HG03460 (cell line): Measurements from ENCODE around the gene MPV17L.
"Not testable (repeated sequence)": the region's sequence is repeated elsewhere in the genome, so short reads cannot be mapped to it uniquely, and the experiment has no call there.

Experiments used
- ATAC-seq: cut with Tn5 transposase; IDR thresholded peaks from one replicate; pipeline ENCODE4 v1.9.1; 2021; ENCODE audit not compliant: unreplicated experiment

Gene MPV17L

GRCh38 chr16:15407756-15408155 lies 12.2 kb downstream of the MPV17L start:
- not testable (repeated sequence) for ATAC-seq

DNA sequence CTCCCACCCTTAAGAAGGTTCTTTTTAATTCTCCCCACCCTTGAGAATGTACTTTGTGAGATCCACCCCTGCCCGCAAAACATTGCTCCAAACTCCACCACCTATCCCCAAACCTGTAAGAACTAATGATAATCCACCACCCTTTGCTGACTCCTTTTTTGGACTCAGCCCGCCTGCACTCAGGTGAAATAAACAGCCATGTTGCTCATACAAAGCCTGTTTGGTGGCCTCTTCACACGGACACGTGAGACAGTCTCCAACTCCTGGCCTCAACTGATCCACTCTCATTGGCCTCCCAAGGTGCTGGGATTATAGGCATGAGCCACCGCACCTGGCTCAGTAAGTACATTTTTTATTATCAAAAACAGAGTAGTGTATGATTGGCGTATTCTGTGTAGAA lies 13.9 kb downstream of the MPV17L start:
- ATAC-seq: not testable (repeated sequence)

DNA sequence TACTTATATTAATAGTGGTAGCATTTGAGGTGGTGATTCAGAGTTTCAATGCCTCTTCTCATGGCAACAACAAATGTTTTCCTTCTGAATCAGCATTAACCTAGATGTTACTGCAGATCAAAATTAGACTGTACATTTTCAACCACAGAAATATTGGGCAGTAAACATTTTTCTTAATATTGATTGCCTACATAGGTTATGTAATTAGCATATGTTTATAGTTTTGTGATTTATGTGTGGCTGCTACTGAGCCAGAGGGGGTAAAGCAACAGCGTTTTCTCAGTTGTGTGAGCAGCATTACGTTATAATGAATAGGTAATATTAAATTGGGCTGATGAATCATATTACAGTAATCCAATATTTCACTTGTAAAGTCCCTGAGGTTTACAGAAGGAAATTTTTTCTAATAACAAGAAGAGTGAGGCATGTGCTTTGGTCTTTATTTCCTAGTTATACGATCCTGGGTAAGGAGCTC lies 20.0 kb downstream of the MPV17L start:
- no peak for ATAC-seq

DNA sequence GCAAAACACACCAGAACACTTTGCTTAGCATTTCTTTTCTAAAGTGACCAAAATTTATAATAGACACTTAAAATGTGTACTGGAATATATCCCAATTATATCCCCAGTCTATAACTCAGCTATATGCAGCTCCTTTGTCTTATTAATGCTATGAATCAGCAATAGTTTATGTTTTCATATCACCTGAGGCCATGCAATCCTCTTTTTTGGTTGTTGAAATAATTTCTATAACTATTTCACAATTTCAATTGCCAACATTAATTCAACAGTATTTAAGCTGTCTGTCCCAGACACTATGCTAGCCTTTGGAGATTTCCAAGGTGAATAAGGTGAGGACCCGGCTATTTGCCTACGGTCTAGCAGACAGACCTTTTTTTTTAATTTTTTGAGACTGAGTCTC lies 21.6 kb downstream of the MPV17L start:
- no peak for ATAC-seq

DNA sequence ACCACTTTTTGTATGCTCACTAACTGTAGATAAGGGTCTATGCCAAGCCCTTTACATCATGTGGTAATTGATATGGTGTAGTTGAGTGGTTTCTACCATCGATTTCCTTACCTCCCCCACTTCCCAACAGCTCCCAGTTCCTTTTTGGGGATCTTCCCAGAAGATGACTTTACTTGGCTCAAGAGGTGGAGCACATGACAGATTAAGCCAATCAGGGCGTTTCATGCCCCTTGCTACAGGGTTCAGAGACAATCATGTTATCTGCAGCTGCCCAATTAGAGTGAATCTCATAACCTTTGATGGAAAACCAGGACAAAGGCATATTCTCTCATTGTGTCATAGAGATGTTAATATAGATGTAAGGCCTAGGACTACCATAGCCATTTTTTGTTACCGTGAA lies 22.7 kb downstream of the MPV17L start:
- ATAC-seq: no peak

- ATAC-seq: not testable (repeated sequence)
These were observed 26.1 kb downstream of the MPV17L start for GRCh38 chr16:15421696-15422095.

DNA sequence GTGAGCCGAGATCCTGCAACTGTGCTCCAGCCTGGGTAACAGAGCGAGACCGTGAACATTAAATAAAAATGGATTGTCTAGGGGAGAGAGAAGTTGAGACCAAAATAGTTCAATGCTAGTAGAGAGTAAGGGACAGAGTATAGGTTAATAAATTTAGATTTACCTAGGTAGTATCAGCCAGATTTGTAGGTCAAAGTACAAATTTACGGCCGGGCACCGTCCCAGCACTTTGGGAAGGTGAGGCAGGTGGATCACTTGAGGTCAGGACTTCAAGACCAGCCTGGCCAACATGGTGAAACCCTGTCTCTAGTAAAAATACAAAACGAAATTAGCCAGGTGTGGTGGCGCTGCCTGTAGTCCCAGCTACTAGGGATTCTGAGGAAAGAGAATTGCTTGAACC lies 26.7 kb downstream of the MPV17L start:
- ATAC-seq: no peak

DNA sequence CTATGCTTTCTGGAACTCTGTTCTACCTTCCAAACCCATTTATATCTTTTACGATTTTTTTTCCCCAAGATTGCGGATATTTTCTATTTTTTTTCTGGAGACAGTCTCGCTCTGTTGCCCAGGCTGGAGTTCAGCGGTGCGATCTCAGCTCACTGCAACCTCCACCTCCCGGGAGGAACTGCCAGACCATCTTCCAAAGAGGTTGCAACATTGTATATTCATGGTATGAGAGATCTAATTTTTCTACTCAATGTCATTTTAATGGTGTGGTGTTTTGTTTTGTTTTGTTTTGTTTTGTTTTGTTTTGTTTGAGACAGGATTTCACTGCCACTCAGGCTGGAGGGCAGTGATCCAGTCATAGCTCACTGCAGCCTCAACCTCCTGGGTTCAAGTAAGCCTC lies 30.3 kb downstream of the MPV17L start:
- ATAC-seq: no peak

GRCh38 chr16:15426796-15427195 lies 31.2 kb downstream of the MPV17L start:
- ATAC-seq: no peak

DNA sequence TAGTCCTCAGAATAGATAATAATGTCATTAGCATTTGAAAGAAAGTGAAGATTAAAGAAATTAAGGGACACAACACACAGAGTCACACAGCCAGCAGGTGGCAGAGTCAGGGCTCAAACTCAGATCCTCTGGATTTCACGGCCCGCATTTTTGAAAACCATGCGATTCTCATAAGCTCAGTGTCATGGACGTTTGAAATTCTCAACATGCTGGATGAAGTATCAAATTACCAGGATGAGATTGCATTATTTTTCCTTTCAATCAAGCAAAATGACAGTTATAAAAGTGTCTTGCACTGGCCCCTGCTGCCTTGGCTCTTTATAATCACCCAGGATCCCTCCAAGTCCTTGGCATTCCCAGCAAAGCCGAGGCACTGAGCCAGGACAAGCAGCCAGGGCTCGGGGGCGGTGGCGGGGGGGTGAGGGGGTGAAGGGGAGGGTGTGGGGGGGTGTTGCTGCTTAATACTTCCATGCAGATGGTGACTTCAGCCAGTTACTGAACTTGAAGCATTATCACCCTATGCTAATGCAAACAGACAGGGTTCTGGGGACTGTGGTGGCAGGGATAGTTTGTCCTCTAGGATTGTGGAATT lies 32.2 kb downstream of the MPV17L start:
- ATAC-seq: no peak

DNA sequence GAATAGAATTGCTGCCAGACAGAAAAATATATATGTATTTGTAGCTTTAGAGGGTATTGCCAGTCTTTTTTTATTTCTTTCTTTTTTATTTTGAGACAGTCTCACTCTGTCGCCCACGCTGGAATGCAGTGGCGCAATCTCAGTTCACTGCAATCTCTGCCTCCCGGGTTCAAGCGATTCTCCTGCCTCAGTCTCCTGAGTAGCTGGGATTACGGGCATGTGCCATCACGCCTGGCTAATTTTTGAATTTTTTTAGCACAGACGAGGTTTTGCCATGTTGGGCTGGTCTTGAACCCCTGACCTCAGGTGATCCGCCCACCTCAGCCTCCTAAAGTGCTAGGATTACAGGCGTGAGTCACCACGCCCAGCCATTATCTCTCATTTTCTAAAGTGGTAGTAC lies 35.3 kb downstream of the MPV17L start:
- not testable (repeated sequence) for ATAC-seq

GRCh38 chr16:15434079-15434424 lies 38.5 kb downstream of the MPV17L start:
- ATAC-seq: no peak

DNA sequence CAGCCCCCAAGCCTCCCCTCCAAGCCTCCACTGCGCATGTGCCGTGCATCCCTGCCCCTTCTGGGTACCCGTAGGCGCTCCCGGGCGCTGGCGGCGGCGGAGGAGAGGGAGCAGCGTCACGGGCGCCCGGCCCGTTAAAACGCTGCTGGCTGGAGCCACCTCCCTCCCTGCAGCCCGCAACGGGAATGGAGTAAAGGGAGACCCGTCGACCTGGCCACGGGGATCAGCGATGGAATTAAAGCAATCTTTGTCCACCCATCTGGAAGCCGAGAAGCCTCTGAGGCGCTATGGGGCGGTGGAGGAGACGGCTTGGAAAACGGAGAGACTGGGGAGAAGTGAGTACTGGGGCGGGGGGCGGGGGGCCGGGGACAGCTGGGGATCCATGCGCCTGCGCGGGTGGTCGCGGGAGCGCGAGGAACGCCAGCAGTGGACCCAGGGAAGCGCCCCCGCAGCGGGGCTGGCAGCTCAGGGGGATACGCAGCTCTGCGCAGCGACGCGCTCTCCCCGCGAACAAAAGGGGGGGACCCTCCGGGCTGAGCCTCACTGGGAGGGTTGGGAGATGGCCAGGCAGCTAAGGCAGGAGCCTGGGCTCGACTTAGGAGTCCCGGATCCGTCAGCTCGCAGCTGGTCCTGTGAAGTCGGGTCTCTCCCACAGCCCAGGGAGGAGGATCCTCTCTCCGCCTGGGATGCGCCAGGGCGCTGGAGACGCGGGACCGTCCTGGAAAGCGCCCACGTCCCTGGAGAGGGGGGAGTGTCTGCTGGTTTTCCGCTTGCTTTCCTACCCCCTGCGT lies 39.1 kb downstream of the MPV17L start, which contains the start of gene BMERB1:
Gene BMERB1 (plus strand): TSS at position 164 of the 791 bp plus-strand sequence. CDS start 66 bp downstream, at position 230.
- ATAC-seq: no peak

GRCh38 chr16:15435216-15435864 lies 39.8 kb downstream of the MPV17L start:
- ATAC-seq: no peak

- ATAC-seq: no peak
These were observed 43.5 kb downstream of the MPV17L start for GRCh38 chr16:15439102-15439501.

DNA sequence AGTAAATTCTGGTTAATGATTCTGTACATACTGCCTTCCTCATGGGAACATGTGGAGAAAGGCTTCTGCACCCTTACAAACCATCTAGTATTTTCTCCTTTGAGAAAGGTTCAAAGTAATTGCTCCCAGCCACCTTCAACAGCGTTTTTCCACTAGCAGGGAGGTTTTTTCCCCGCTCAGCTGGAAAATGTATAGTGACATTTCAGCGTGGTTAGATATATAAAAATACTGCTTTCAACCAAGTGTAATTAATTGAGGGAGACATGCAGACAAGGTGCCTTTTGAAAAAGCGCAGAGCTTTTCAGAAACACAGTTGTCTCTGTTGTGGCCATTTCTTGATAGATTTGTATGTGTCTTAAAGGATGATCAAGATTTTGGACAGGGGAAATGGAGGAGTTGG lies 44.0 kb downstream of the MPV17L start:
- no peak for ATAC-seq

DNA sequence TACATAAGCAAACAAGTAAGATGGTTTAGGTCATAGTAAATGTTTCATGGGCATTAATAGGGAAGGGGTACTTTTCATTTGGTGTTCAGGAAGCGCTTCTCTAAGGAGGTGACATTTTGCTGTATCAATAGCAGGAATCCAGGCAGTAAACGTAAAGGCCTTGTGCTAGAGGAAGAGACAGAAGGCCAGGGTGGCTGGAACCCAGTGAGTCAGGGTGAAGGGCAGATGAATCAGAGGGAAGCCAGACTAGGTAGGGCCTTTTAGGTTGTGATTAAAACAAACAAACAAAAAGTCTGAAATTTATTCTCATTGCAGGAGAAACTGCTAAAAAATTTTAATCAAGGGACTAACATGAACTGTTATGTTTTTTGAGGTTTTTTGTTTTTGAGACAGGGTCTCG lies 45.3 kb downstream of the MPV17L start:
- no peak for ATAC-seq

DNA sequence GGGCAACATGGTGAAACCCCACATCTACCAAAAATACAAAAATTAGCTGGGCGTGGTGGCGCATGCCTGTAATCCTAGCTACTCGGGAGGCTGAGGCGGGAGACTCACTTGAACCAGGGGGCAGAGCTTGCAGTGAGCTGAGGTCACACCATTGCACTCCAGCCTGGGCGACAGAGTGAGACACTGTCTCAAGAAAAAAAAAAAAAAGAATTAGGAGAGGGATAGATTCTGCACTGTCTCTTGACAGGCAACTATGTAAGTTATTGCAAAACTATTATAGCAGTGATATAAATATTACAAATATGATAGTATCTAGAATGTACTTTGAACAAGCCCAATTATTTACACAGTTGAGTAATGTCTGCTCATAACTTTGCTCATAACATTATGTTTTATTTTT lies 46.6 kb downstream of the MPV17L start:
- ATAC-seq: not testable (repeated sequence)

DNA sequence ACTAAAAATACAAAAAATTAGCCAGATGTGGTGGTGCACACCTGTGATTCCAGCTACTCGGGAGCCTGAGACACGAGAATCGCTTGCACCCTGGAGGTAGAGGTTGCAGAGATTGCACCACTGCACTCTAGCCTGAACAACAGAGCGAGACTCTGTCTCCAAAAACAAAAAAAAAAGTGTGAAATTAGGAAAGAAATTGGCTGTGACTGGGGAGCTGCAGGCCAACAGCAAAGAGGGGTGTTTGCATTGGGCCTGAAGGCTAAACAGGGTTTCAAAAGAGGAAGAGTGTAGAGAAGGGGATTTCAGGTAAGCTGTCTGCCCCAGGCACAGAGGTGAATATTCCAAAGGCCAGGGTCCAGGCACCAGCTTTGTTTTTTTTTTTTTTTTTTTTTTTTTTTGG lies 48.2 kb downstream of the MPV17L start:
- ATAC-seq: no peak

DNA sequence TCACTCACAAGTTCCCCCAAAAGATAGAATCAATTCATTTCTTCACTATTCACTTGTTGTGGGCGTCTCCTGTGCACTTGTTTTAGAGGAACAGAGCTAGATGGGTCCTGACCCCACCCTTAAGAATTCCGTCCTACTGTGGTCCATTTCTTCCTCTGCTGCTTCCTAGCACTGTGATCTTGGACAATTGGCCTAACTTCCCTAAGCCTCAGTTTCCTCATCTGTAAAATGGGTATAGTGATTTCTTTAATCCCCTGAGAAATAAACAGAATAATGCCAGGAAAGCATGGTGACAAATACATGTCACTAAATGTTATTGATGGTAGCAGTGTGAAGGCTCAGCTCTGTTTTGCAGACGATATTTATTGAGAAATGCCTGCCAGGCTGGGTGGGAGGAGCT lies 48.7 kb downstream of the MPV17L start:
- no peak for ATAC-seq

GRCh38 chr16:15445450-15445849 lies 49.9 kb downstream of the MPV17L start:
- ATAC-seq: no peak

- no peak for ATAC-seq
These were observed 51.3 kb downstream of the MPV17L start for GRCh38 chr16:15446901-15447300.
